ENCODE measurements around the gene GRHPR.
"Not testable (repeated sequence)": the region's sequence is repeated elsewhere in the genome, so short reads cannot be mapped to it uniquely, and the experiment has no call there.

GRCh38 chr9:37477443-37477842, 54.9 kb downstream of the GRHPR start:
- not testable (repeated sequence) for TF ChIP-seq EZH2phosphoT487 (conservative IDR thresholded peaks at IDR 0.05; ENCODE audit: low read length); CTCF (IDR thresholded peaks at IDR 0.05; ENCODE audit: insufficient read depth, low read length, poor library complexity, severe bottlenecking)
